HEK293T (cell line): ENCODE results near the gene FHIT.

Experiments used
- CTCF ChIA-PET: fragments of 350-600 bp; formaldehyde crosslinking; extraction: SDS; loops from one replicate; lab custom pipeline; 2021; ENCODE audit warnings: antibody characterized with exemption, inconsistent platforms; lab: Yijun Ruan, JAX
- POLR2A ChIA-PET: fragments of 350-600 bp; formaldehyde crosslinking; extraction: SDS; loops from one replicate; lab custom pipeline; 2020; ENCODE audit warnings: antibody characterized with exemption, inconsistent platforms; lab: Yijun Ruan, JAX
- DNase-seq: peaks from one replicate; pipeline ENCODE4 v3.0.0; 2012; ENCODE audit warnings: mixed read lengths; ENCODE audit errors: extremely low spot score
- ARNT ChIP-seq: fragments of 450-650 bp; IDR thresholded peaks from 2 replicates; pipeline ENCODE4 v1.6.1; 2017; ENCODE audit warnings: mild to moderate bottlenecking
- BHLHE40 ChIP-seq: fragments of 450-650 bp; IDR thresholded peaks from 2 replicates; pipeline ENCODE4 v1.6.1; 2016; ENCODE audit warnings: mild to moderate bottlenecking, moderate library complexity, borderline replicate concordance
- CTBP1 ChIP-seq: fragments of 450-650 bp; IDR thresholded peaks from 2 replicates; pipeline ENCODE4 v1.6.1; 2016; ENCODE audit warnings: borderline replicate concordance
- ELF4 ChIP-seq: fragments of 450-650 bp; IDR thresholded peaks from 2 replicates; pipeline ENCODE4 v1.6.1; 2017; ENCODE audit warnings: antibody characterized with exemption
- FOXA1 ChIP-seq: fragments of 450-650 bp; IDR thresholded peaks from 2 replicates; pipeline ENCODE4 v1.6.1; 2016; ENCODE audit warnings: mild to moderate bottlenecking
- FOXK2 ChIP-seq: fragments of 450-650 bp; IDR thresholded peaks from 2 replicates; pipeline ENCODE4 v1.6.1; 2016; ENCODE audit warnings: mild to moderate bottlenecking
- FOXM1 ChIP-seq: fragments of 450-650 bp; IDR thresholded peaks from 2 replicates; pipeline ENCODE4 v1.6.1; 2017; ENCODE audit warnings: mild to moderate bottlenecking, borderline replicate concordance
- HDGF ChIP-seq: fragments of 450-650 bp; IDR thresholded peaks from 2 replicates; pipeline ENCODE4 v1.6.1; 2017; ENCODE audit warnings: antibody characterized with exemption, borderline replicate concordance
- L3MBTL2 ChIP-seq: fragments of 450-650 bp; conservative IDR thresholded peaks from 2 replicates; pipeline ENCODE4 v1.6.1; 2016; ENCODE audit warnings: mild to moderate bottlenecking
- LEF1 ChIP-seq: fragments of 450-650 bp; IDR thresholded peaks from 2 replicates; pipeline ENCODE4 v1.6.1; 2017; ENCODE audit warnings: mild to moderate bottlenecking, borderline replicate concordance
- NFRKB ChIP-seq: fragments of 450-650 bp; IDR thresholded peaks from 2 replicates; pipeline ENCODE4 v1.6.1; 2016; ENCODE audit warnings: mild to moderate bottlenecking, moderate library complexity
- PKNOX1 ChIP-seq: fragments of 450-650 bp; IDR thresholded peaks from 2 replicates; pipeline ENCODE4 v1.6.1; 2016
- SP1 ChIP-seq: fragments of 450-650 bp; IDR thresholded peaks from 2 replicates; pipeline ENCODE4 v1.6.1; 2017
- SUZ12 ChIP-seq: fragments of 450-650 bp; IDR thresholded peaks from 2 replicates; pipeline ENCODE4 v1.6.1; 2016; ENCODE audit warnings: mild to moderate bottlenecking
- TARDBP ChIP-seq: fragments of 450-650 bp; IDR thresholded peaks from 2 replicates; pipeline ENCODE4 v1.6.1; 2016
- ZNF384 ChIP-seq: fragments of 450-650 bp; IDR thresholded peaks from 2 replicates; pipeline ENCODE4 v1.6.1; 2016

The FHIT gene

GRCh38 chr3:60531759-60532158, 719.5 kb downstream of the FHIT start:
- POLR2A ChIA-PET, result no interaction called here
- CTCF ChIA-PET, result no interaction called here
- DNase-seq, result no peak
- TF ChIP-seq ELF4 (no peak), FOXK2 (no peak), ZNF384 (no peak), CTBP1 (no peak)

- CTCF ChIA-PET, result no interaction called here
- POLR2A ChIA-PET, result no interaction called here
- no peak for DNase-seq
- TF ChIP-seq FOXA1 (no peak), CTBP1 (no peak), BHLHE40 (no peak), PKNOX1 (no peak), SP1 (no peak), FOXK2 (no peak)
These were observed 722.6 kb downstream of the FHIT start for GRCh38 chr3:60528651-60529050.

- DNase-seq, result no peak
- TF ChIP-seq NFRKB, result no peak
- no peak for TF ChIP-seq FOXM1
- no peak for TF ChIP-seq BHLHE40
- no peak for TF ChIP-seq FOXA1
- TF ChIP-seq SP1, result no peak
- TF ChIP-seq LEF1, result no peak
- no peak for TF ChIP-seq ARNT
- no peak for TF ChIP-seq L3MBTL2
These were observed 727.7 kb downstream of the FHIT start for GRCh38 chr3:60523536-60523935.

GRCh38 chr3:60517134-60517533, 734.1 kb downstream of the FHIT start:
- CTCF ChIA-PET, result no interaction called here

More at GRCh38 chr3:60523536-60523935, 727.7 kb downstream of the FHIT start:
- POLR2A ChIA-PET, result no interaction called here
- CTCF ChIA-PET, result no interaction called here

GRCh38 chr3:60514866-60515265, 736.4 kb downstream of the FHIT start:
- POLR2A ChIA-PET, result no interaction called here
- DNase-seq, result peak; percentile 8
- CTCF ChIA-PET, result no interaction called here
- no peak for TF ChIP-seq SUZ12
- TF ChIP-seq ARNT, result no peak
- TF ChIP-seq BHLHE40, result no peak
- TF ChIP-seq ELF4, result no peak
- TF ChIP-seq FOXA1, result no peak
- TF ChIP-seq SP1, result no peak
- TF ChIP-seq FOXK2, result no peak
- no peak for TF ChIP-seq TARDBP
- no peak for TF ChIP-seq HDGF
- no peak for TF ChIP-seq L3MBTL2
- TF ChIP-seq NFRKB, result no peak
- no peak for TF ChIP-seq ZNF384

More at GRCh38 chr3:60517134-60517533, 734.1 kb downstream of the FHIT start:
- POLR2A ChIA-PET, result no interaction called here
- DNase-seq, result no peak
- no peak for TF ChIP-seq FOXM1
- no peak for TF ChIP-seq SUZ12
- no peak for TF ChIP-seq L3MBTL2
- TF ChIP-seq ZNF384, result no peak

GRCh38 chr3:60514085-60514649, 737.1 kb downstream of the FHIT start:
- CTCF ChIA-PET, result interaction anchor here (0.7 kb wide), 1 partner anchor 31 kb away, joined by 3 read pairs; no protein-coding TSS in a partner anchor
- DNase-seq, result peak; percentile 15
- POLR2A ChIA-PET, result no interaction called here
- TF ChIP-seq BHLHE40 (no peak), ELF4 (no peak), CTBP1 (no peak), SP1 (no peak), NFRKB (no peak), FOXK2 (no peak), L3MBTL2 (no peak), HDGF (no peak), LEF1 (no peak), FOXA1 (no peak), PKNOX1 (no peak), SUZ12 (no peak), TARDBP (no peak)

- TF ChIP-seq ARNT (no peak), HDGF (no peak), SUZ12 (no peak), L3MBTL2 (no peak), ELF4 (no peak)
- CTCF ChIA-PET, result no interaction called here
- DNase-seq, result no peak
- POLR2A ChIA-PET, result no interaction called here
These were observed 738.0 kb downstream of the FHIT start for GRCh38 chr3:60513241-60513640.

GRCh38 chr3:60512506-60512905, 738.7 kb downstream of the FHIT start:
- DNase-seq, result no peak
- POLR2A ChIA-PET, result no interaction called here
- CTCF ChIA-PET, result no interaction called here
- no peak for TF ChIP-seq FOXA1
- TF ChIP-seq HDGF, result no peak
- no peak for TF ChIP-seq ELF4
- no peak for TF ChIP-seq FOXK2
- no peak for TF ChIP-seq PKNOX1
- TF ChIP-seq SP1, result no peak
- no peak for TF ChIP-seq ARNT
- no peak for TF ChIP-seq LEF1
